Myocyte (in vitro differentiated cells): Measurements from ENCODE around the gene TCAP. TPM values are rescaled to one million over a fixed set of nuclear protein-coding genes. Genes with fewer than 3 reads are reported as not detected.
A peak's percentile ranks its signal among the peaks of the same experiment; 100 is the strongest.

ENCODE experiments used
- DNase-seq: peaks from one replicate; pipeline ENCODE4 v3.0.0-alpha.2; 2012; ENCODE audit warnings: low read depth
- total RNA-seq: library from RNA; depleted of rRNA; stranded (reverse); fragments of >200 nt; gene quantifications from 2 replicates; pipeline ENCODE4 v1.2.3, GENCODE V29; 2014

TCAP gene
- total RNA-seq, 1 donor from 2014 or later, result 23.1 TPM

GRCh38 chr17:39666231-39666600, 1.1 kb downstream of the TCAP start:
- no peak for DNase-seq

GRCh38 chr17:39666601-39667261, 1.6 kb downstream of the TCAP start:
- DNase-seq, result peak; percentile 88

GRCh38 chr17:39667262-39667944, 2.3 kb downstream of the TCAP start:
- no peak for DNase-seq

- DNase-seq, result no peak
These were observed 3.1 kb downstream of the TCAP start, which contains the start of gene PNMT for GRCh38 chr17:39667945-39668924. Gene PNMT, plus strand, starts transcription at chr17:39668453. Its CDS starts 23 bp downstream, at chr17:39668476.

GRCh38 chr17:39669897-39670735, 5.0 kb downstream of the TCAP start:
- no peak for DNase-seq

GRCh38 chr17:39670746-39671145, 5.6 kb downstream of the TCAP start:
- DNase-seq, result no peak

GRCh38 chr17:39671651-39672521, 6.7 kb downstream of the TCAP start:
- DNase-seq, result peak; percentile 62

GRCh38 chr17:39672522-39673334, 7.6 kb downstream of the TCAP start:
- DNase-seq, result no peak

- DNase-seq, result no peak
These were observed 8.4 kb downstream of the TCAP start for GRCh38 chr17:39673335-39674081.

GRCh38 chr17:39674179-39674578, 9.0 kb downstream of the TCAP start:
- no peak for DNase-seq

- peak; percentile 37 for DNase-seq
These were observed 9.7 kb downstream of the TCAP start for GRCh38 chr17:39674702-39675389.

GRCh38 chr17:39675390-39676082, 10.4 kb downstream of the TCAP start:
- no peak for DNase-seq

GRCh38 chr17:39676198-39676819, 11.2 kb downstream of the TCAP start:
- no peak for DNase-seq

GRCh38 chr17:39677072-39677471, 11.9 kb downstream of the TCAP start:
- DNase-seq, result no peak

- DNase-seq, result peak; percentile 93
These were observed 12.6 kb downstream of the TCAP start for GRCh38 chr17:39677542-39678339.
